ENCODE data around the gene MAML2.

MAML2 gene

GRCh38 chr11:96161307-96162089 lies 181.5 kb downstream of the MAML2 start:
- no peak overlapping the region for H3K4me3 ChIP-seq (ENCODE audit: low read depth, low read length)
- DNase-seq (ENCODE audit: low read depth), result no peak
- no peak for TF ChIP-seq CTCF (IDR thresholded peaks at IDR 0.05; ENCODE audit: insufficient read depth, low read depth, low read length, missing control alignments)

- no peak overlapping the region for H3K4me3 ChIP-seq (ENCODE audit: low read depth, low read length)
- no peak for DNase-seq (ENCODE audit: low read depth)
- no peak for TF ChIP-seq CTCF (IDR thresholded peaks at IDR 0.05; ENCODE audit: insufficient read depth, low read depth, low read length, missing control alignments)
Measured at GRCh38 chr11:96160732-96161306, 182.2 kb downstream of the MAML2 start.

GRCh38 chr11:96159968-96160367 lies 183.0 kb downstream of the MAML2 start:
- no peak for DNase-seq (ENCODE audit: low read depth)
- H3K4me3 ChIP-seq (ENCODE audit: low read depth, low read length), result no peak overlapping the region
- no peak for TF ChIP-seq CTCF (IDR thresholded peaks at IDR 0.05; ENCODE audit: insufficient read depth, low read depth, low read length, missing control alignments)

- no peak for TF ChIP-seq CTCF (IDR thresholded peaks at IDR 0.05; ENCODE audit: insufficient read depth, low read depth, low read length, missing control alignments)
- no peak overlapping the region for H3K4me3 ChIP-seq (ENCODE audit: low read depth, low read length)
- no peak for DNase-seq (ENCODE audit: low read depth)
Measured at GRCh38 chr11:96158126-96158525, 184.9 kb downstream of the MAML2 start.

- DNase-seq (ENCODE audit: low read depth), result no peak
- TF ChIP-seq CTCF (IDR thresholded peaks at IDR 0.05; ENCODE audit: insufficient read depth, low read depth, low read length, missing control alignments), result no peak
- H3K4me3 ChIP-seq (ENCODE audit: low read depth, low read length), result no peak overlapping the region
Measured at GRCh38 chr11:96157517-96157873, 185.5 kb downstream of the MAML2 start.

GRCh38 chr11:96156379-96156722 lies 186.6 kb downstream of the MAML2 start:
- H3K4me3 ChIP-seq (ENCODE audit: low read depth, low read length), result peak overlapping the region; percentile 7; the same call in 1 of the 2 replicates
- TF ChIP-seq CTCF (IDR thresholded peaks at IDR 0.05; ENCODE audit: insufficient read depth, low read depth, low read length, missing control alignments), result no peak
- DNase-seq (ENCODE audit: low read depth), result no peak
